Nephron progenitor cell (in vitro differentiated cells): Measurements from ENCODE around the gene HCFC1.

Source experiments
- DNase-seq: peaks from one replicate; pipeline ENCODE4 v3.0.0; 2021
- H3K27ac Mint-ChIP-seq: 2 replicates; pipeline ENCODE4 v1.8.0; 2021; ENCODE audit warnings: mild to moderate bottlenecking, moderate library complexity, mixed read lengths
- H3K27me3 Mint-ChIP-seq: 2 replicates; pipeline ENCODE4 v1.8.0; 2021; ENCODE audit warnings: mild to moderate bottlenecking, low read depth, mixed read lengths; ENCODE audit not compliant: poor library complexity
- H3K36me3 Mint-ChIP-seq: 2 replicates; pipeline ENCODE4 v1.8.0; 2021; ENCODE audit warnings: low read depth, mixed read lengths
- H3K4me1 Mint-ChIP-seq: 2 replicates; pipeline ENCODE4 v1.8.0; 2021; ENCODE audit warnings: mixed read lengths
- H3K4me3 Mint-ChIP-seq: 2 replicates; pipeline ENCODE4 v1.8.0; 2021; ENCODE audit warnings: mild to moderate bottlenecking, moderate library complexity, mixed read lengths
- H3K9me3 Mint-ChIP-seq: 2 replicates; pipeline ENCODE4 v1.8.0; 2021; ENCODE audit warnings: mild to moderate bottlenecking, moderate library complexity, mixed read lengths
- TF ChIP-seq, protein P1 (sequence below): fragments of 200-600 bp; sonication (generic); IDR thresholded peaks from 2 replicates; pipeline ENCODE4 v1.5.0; 2021; ENCODE audit warnings: antibody characterized with exemption

HCFC1 gene

DNA sequence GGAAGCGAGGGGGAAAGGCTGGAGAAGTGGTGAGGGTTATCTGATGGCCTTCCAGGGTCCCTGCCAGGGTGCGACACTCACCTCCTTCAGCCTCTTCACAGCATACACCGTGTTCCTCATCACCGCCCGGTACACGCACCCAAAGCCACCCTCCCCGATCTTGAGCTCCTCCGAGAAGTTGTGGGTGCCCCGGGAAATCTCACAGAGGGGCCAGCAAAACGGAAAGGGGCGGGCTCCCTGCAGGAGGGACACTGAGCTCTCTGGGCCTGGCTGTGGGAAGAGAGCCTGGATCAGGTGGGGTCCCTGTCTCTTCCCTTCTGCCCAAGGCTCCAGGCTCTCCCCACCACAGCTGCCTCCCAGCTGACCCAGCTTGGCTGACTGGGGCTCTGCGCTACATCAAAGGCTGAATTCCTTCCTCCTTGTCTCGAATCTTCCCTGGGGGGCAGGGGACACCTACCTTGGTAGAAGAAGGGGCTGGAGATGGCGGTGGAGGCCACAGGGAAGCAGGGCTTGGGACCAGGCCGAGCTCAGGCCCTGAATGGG, 47.0 kb upstream of the HCFC1 start:
- no peaks in the 10 kb centered on the region for H3K27me3 Mint-ChIP-seq
- H3K4me1 Mint-ChIP-seq: peaks cover 37% of the 10 kb centered on the region
- H3K36me3 Mint-ChIP-seq: peaks cover 5% of the 10 kb centered on the region
- TF ChIP-seq, protein P1, sequence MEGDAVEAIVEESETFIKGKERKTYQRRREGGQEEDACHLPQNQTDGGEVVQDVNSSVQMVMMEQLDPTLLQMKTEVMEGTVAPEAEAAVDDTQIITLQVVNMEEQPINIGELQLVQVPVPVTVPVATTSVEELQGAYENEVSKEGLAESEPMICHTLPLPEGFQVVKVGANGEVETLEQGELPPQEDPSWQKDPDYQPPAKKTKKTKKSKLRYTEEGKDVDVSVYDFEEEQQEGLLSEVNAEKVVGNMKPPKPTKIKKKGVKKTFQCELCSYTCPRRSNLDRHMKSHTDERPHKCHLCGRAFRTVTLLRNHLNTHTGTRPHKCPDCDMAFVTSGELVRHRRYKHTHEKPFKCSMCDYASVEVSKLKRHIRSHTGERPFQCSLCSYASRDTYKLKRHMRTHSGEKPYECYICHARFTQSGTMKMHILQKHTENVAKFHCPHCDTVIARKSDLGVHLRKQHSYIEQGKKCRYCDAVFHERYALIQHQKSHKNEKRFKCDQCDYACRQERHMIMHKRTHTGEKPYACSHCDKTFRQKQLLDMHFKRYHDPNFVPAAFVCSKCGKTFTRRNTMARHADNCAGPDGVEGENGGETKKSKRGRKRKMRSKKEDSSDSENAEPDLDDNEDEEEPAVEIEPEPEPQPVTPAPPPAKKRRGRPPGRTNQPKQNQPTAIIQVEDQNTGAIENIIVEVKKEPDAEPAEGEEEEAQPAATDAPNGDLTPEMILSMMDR: no peak
- DNase-seq: no peak
- H3K9me3 Mint-ChIP-seq: peaks cover 44% of the 10 kb centered on the region
- no peak overlapping the region for H3K27ac Mint-ChIP-seq
- peak overlapping the region; percentile 81 for H3K4me3 Mint-ChIP-seq

DNA sequence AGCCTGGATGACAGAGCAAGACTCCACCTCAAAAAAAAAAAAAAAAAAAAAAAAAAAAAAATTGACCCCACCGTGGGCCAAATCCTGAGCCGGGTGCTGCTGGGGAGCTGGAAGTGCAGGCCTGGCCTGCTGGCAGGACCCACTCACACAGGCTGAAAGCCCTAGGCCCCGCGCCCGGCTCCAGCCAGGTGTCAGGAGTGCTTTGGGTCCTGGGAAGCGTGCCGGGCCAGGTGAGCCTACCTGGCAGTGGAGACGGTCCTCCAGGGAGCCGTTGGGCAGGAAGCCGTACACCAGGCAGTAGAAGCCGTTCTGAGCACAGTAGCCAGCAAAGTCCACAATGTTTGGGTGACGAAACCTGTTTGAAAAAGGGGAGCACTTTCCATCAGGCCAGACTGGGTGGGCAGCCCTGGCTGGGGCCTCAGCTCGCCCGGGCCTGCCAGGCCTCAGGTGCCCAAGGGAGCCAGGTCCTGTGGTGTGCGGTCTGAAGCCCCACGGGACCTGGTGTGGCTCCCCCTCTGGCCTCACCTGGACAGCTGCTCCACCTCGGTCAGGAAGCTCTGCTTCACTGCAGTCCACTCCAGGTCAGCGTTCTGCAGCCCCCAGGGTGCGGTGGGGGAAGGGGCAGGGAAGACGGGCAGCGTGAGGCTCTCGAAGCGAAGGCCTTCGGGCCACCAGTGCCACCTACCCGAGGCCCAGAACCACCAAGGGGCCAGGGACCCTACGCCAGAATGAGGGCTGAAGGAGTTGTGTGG, 46.3 kb upstream of the HCFC1 start:
- peaks cover 40% of the 10 kb centered on the region for H3K9me3 Mint-ChIP-seq
- no peak for DNase-seq
- TF ChIP-seq, protein P1: no peak
- no peaks in the 10 kb centered on the region for H3K27me3 Mint-ChIP-seq
- H3K27ac Mint-ChIP-seq: no peak overlapping the region
- peaks cover 36% of the 10 kb centered on the region for H3K4me1 Mint-ChIP-seq
- peak overlapping the region; percentile 34 for H3K4me3 Mint-ChIP-seq
- peaks cover 5% of the 10 kb centered on the region for H3K36me3 Mint-ChIP-seq

DNA sequence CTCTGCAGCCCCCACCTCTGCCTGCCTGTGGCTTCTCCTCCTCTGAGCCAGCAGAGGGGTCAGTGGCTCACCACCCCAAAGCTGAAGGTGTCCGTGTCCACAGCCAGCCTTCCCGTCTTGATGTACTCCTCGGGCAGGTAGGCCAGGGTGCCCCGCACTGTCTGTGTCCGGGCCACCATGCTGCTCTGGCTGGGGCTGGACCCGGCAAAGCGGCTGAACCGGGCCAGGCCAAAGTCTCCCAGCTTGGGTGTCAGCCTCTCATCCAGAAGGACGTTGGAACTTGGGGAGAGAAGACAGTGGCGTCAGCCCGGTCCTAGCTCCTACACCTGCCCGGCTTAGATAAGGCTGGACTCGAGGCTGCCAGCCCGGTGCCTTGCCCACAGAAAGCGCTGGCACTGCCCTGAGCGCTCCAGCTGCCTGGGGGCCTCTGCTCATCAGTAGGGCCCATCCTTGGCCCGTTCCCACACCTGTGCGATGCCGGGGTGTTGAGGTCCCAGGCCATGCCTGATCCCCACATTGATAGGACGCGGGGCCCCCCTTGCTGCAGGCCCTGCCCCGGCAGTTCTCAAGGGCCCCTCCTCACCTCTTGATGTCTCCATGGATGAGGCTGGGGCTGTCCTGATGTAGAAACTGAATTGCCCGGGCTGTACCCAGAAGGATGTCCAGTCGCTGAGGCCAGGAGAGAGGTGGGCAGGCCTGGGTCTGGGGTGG, 44.9 kb upstream of the HCFC1 start:
- TF ChIP-seq, protein P1: no peak
- H3K4me3 Mint-ChIP-seq: no peak overlapping the region
- no peak overlapping the region for H3K27ac Mint-ChIP-seq
- no peak for DNase-seq
- H3K36me3 Mint-ChIP-seq: peaks cover 10% of the 10 kb centered on the region
- peaks cover 38% of the 10 kb centered on the region for H3K9me3 Mint-ChIP-seq
- no peaks in the 10 kb centered on the region for H3K27me3 Mint-ChIP-seq
- H3K4me1 Mint-ChIP-seq: peaks cover 25% of the 10 kb centered on the region

DNA sequence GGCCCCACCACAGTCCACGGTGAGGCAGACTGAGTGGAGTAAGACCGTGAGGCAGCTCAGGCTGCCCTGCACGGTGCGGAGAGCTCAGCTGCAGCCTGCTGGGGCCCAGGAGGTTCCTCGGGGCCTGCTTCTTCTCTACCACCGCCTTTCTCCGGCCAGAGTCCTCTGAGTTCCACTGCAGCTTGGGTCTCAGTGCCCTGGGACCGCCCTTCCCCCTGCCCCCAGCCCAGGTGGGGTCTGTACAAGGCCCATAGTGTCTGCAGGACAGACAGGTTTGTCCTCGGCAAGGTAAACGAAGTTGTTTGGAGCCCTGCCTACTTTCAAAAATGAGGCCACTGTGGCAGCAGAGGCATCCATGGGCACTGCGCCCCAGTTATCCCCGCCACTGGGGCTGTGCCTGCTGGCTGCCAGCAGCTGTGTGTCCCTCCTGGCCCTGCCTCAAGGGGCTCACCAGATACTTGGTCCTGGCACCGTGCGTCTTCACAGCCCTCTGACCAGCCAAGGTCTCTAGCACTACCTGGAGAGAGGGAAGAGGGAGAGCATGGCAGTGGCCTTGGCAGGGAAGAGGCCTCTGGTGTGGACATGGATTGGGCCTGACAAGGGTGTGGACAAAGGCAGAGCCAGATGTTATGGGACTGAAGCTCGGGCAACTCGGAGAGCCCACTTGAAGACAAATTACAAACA, 44.1 kb upstream of the HCFC1 start:
- Mint-ChIP-seq H3K27me3 (no peaks in the 10 kb centered on the region), H3K9me3 (peaks cover 31% of the 10 kb centered on the region), H3K4me3 (no peak overlapping the region), H3K36me3 (peaks cover 10% of the 10 kb centered on the region), H3K27ac (no peak overlapping the region), H3K4me1 (peaks cover 17% of the 10 kb centered on the region)
- TF ChIP-seq, protein P1: no peak
- DNase-seq: no peak

DNA sequence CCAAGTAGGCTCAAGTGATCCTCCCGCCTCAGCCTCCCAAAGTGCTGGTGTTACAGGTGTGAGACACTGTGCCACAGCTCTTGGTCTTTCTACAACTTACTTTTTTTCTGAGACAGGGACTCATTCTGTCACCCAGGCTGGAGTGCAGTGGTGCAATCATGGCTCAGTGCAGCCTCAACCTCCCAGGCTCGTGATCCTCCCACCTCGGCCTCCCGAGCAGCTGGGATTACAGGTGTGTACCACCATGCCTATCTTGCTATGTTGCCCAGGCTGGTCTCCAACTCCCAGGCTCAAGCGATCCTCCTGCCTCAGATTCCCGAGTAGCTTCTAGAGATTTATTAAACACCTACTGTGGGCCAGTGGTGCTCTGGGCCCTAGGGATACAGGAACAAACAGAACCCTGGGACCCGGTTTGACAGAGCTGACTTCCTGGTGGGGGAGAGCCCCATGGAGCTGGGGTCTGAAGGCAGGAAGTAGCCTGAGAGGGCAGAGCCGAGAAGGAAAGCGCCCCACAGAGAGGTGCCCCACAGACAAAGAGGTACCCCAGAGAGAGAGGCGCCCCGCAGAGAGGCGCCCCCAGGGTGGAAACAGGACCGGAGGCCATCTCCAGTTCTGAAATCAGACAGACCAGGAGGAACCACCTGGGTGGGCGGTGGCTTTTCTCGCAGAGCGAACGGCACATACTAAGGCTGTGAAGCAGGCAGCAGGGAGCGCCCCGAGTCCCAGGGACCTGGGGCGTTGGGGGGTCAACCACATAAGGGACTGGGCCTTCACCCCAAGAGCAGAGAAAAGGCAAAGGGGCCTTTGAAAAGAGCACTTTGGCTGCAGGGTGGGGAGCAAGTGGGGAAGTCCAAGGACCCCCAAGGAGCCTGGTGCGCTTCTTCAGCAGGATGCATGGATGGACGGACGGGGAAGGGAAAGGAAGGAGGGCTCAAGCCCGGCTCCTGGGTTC, 43.1 kb upstream of the HCFC1 start:
- Mint-ChIP-seq H3K9me3 (peaks cover 29% of the 10 kb centered on the region), H3K4me3 (no peak overlapping the region), H3K27ac (no peak overlapping the region), H3K36me3 (peaks cover 10% of the 10 kb centered on the region), H3K27me3 (no peaks in the 10 kb centered on the region), H3K4me1 (peaks cover 12% of the 10 kb centered on the region)
- DNase-seq: no peak
- TF ChIP-seq, protein P1: no peak
